Small intestine (tissue), 7 donors: ENCODE data around the gene SHISAL1. TPM values are rescaled to one million over a fixed set of nuclear protein-coding genes. Genes with fewer than 3 reads are reported as not detected.

ENCODE experiments used
- DNase-seq, 2 donors: peaks; one replicate each; pipeline versions ENCODE4 v3.0.0 to v3.0.0-alpha.2; 2013
- FAIRE-seq: peaks from 2 replicates; lab custom pipeline; 2012; peaks lifted over from hg19 to GRCh38; lab: Jason Lieb, UNC
- H3K27ac ChIP-seq, 3 donors: one replicate each; pipeline ENCODE4 v1.5.1; 2013; ENCODE audit warnings: low read length in 2 of 3, mild to moderate bottlenecking in 2 of 3, control low read depth in 1 of 3, inconsistent platforms in 1 of 3, low read depth in 1 of 3, moderate library complexity in 1 of 3
- H3K27me3 ChIP-seq, 3 donors: one replicate each; pipeline ENCODE4 v1.6.1; 2013; ENCODE audit warnings: low read length in 3 of 3, inconsistent platforms in 1 of 3; ENCODE audit not compliant: control insufficient read depth in 3 of 3, insufficient read depth in 3 of 3
- H3K36me3 ChIP-seq, 3 donors: one replicate each; pipeline ENCODE4 v1.6.1; 2013; ENCODE audit warnings: low read length in 3 of 3, inconsistent platforms in 1 of 3, low read depth in 1 of 3, mild to moderate bottlenecking in 1 of 3, moderate library complexity in 1 of 3; ENCODE audit not compliant: control insufficient read depth in 3 of 3, insufficient read depth in 2 of 3
- H3K4me1 ChIP-seq, 3 donors: one replicate each; pipeline ENCODE4 v1.6.1; 2013; ENCODE audit warnings: low read length in 2 of 3, inconsistent platforms in 1 of 3, low read depth in 1 of 3, mild to moderate bottlenecking in 1 of 3, moderate library complexity in 1 of 3; ENCODE audit not compliant: control insufficient read depth in 3 of 3, insufficient read depth in 2 of 3
- H3K4me3 ChIP-seq, 3 donors: one replicate each; pipeline ENCODE4 v1.5.1; 2013; ENCODE audit warnings: low read length in 3 of 3, control low read depth in 1 of 3, inconsistent platforms in 1 of 3, low read depth in 1 of 3, mild to moderate bottlenecking in 1 of 3, moderate library complexity in 1 of 3
- H3K9me3 ChIP-seq, 2 donors: one replicate each; pipeline ENCODE4 v1.6.1; 2013; ENCODE audit warnings: low read depth in 1 of 2, low read length in 1 of 2; ENCODE audit not compliant: control insufficient read depth in 2 of 2, insufficient read depth in 1 of 2
- WGBS, 3 donors: extraction: QIAGEN DNeasy Blood & Tissue Kit; methylation state at CpG; one replicate each; pipeline ENCODE4 v1.1.7; 2013; 5-methylcytosine and 5-hydroxymethylcytosine counted together
- polyA plus RNA-seq, 4 donors: library from polyadenylated mRNA; stranded (reverse) in 3 of 4; unstranded in 1 of 4; fragments of 200-250 nt in 3 of 4; fragments of 120-200 nt in 1 of 4; gene quantifications; one replicate each; pipeline versions ENCODE4 v1.2.1 to v1.2.3, GENCODE V29; 2013
- donor health status: healthy with polysubstance abuse.
- donor health status: control.
- donor health status: control.
- donor health status: Bipolar disorder and iron deficiency.
- donor health status: healthy.

The SHISAL1 gene
- polyA plus RNA-seq, 4 donors: under 0.01 to 1.2 (median 0.55) TPM

DNA sequence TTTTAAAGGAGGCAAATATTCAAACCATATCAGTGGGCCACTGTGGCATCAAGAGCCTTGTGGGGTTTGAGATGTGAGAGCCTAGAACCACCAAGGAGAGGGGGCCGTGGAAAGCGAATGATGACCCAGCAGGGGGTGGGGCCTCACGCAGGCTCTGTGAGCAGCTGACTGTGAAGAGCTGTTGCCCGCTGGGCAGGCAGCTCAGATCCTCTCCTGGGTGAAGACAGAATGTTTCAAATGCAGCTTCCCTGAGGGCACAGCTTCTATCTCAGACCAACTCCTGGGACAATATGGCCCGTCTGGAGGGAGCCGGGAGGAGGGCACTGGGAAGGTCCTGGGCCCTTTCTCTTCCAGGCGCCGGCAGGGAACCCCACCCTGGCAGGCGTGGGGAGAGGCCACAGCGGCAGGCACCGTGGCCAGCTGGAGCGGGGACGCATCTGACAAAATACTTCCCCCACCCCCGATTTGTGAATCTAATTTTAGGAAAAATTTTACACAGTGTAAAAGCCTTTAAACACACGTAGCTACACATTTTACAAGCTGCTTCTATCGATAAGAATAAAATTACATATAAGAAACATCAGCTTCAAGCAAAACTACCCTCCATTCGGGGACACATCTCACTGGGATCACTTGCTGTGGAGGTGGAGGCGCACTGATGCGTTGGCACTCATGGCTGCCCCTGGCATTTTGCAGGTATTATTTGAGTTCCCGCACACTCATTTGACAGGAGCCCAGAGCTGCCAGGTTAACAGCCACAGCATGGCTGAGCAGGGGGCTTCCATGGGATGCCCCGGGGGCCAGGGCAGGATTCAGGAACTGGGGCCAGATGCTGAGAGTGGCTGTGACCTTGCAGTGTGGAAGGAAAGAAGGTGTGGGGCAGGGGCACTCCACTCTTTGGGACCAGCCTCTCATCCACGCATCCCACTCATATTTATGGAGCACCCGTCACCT is 91.7 kb downstream of the SHISAL1 start:
- Histone ChIP-seq H3K4me1 (no peaks in the 10 kb centered on the region), H3K9me3 (no peaks in the 10 kb centered on the region), H3K36me3 (no peaks in the 10 kb centered on the region), H3K4me3 (no peak overlapping the region), H3K27ac (no peak overlapping the region), H3K27me3 (no peaks in the 10 kb centered on the region)
- 76 to 78% (median 78%) methylated on average over 23 of the region's 23 CpGs for WGBS, 3 donors
- no peak for DNase-seq
- no peak for FAIRE-seq

DNA sequence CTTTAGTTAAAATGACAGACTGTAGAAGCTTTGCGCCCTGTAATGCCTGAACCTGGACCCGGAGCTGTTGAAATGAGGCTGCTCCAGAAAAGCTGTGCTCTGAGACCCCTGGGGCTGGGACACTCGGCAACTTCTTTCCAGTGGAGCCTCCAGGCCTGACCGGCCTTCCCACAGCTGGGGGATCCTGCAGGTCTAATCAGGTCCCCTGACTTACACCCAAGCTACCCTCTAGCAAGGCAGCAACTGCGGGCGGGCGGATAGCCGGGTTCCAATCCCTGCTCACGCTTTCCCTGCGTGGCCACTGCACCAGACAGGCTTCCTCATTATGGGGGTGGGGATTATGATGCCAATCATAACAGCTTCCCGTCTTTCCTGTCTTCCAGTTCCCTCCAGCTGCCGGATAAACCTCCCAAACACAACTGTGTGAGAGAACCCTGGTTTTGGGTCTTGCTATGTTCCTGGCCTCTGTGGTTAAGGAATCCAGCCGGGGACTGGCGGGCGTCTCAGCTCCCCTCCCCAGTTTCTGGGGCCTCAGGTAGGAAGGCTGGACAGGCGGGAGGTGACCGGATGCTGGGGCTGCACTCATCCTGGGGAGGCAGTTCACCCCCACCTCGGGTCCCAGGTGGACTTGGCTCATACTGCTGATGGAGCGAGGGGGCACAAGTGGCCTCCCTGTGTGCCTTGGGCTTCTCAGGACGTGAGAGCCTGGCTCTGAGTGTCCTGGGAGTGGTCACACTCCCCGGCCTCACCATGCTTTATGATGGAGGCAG is 93.5 kb downstream of the SHISAL1 start:
- Histone ChIP-seq H3K4me1 (no peaks in the 10 kb centered on the region), H3K9me3 (peaks cover 0 to 2% of the 10 kb centered on the region in 2 donors), H3K27ac (no peak overlapping the region), H3K4me3 (no peak overlapping the region), H3K27me3 (no peaks in the 10 kb centered on the region), H3K36me3 (no peaks in the 10 kb centered on the region)
- no peak for DNase-seq
- 77 to 83% (median 81%) methylated on average over 21 of the region's 21 CpGs for WGBS, 3 donors
- FAIRE-seq: no peak

DNA sequence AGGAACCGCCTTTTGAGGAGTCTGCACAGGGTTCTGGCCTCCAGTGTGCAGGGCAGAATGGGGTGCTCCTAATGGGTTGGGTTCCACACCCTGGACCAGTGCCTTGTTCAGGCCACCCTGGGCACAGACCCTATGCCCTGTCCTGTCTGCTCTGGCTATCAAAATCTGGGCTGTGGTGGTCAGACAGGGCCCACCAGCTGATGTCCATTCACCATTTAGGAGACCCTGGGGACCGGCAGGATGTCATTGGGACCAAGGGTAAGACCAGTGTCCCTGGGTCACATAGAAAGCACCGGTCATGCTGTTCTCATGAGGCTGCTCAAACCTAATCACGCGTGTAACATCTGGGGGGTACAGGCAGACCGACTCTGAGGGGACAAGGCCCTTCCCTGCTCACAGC is 94.7 kb downstream of the SHISAL1 start:
- Histone ChIP-seq H3K27me3 (no peaks in the 10 kb centered on the region), H3K9me3 (peaks cover 0 to 2% of the 10 kb centered on the region in 2 donors), H3K27ac (no peak overlapping the region), H3K4me3 (no peak overlapping the region), H3K4me1 (no peaks in the 10 kb centered on the region), H3K36me3 (no peaks in the 10 kb centered on the region)
- FAIRE-seq: no peak
- no peak for DNase-seq
- 77 to 90% (median 90%) methylated on average over 6 of the region's 6 CpGs for WGBS, 3 donors

DNA sequence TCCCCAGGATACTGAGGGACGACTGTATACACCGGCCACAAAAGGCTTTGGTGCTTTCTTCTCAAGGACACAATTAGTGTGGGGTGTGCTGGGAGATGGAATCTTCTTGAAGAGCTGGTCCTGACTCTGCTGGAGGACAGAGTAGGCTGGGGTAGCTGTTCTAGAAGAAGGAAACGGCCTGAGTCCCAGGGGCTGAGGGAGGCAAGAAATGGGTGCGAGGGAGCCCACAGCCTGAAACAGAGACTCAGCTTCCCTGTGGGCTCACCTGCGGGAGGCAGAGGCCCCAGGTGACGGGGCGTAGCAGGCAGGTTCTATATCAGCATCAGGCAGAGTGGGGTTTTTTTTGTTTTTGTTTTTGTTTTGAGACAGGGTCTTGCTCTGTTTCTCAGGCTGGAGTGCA is 95.4 kb downstream of the SHISAL1 start:
- no peaks in the 10 kb centered on the region for H3K27me3 ChIP-seq
- H3K36me3 ChIP-seq: no peaks in the 10 kb centered on the region
- no peak overlapping the region for H3K27ac ChIP-seq
- DNase-seq: no peak
- H3K4me1 ChIP-seq: no peaks in the 10 kb centered on the region
- no peak overlapping the region for H3K4me3 ChIP-seq
- 68 to 88% (median 72%) methylated on average over 7 of the region's 7 CpGs for WGBS, 3 donors
- H3K9me3 ChIP-seq: peaks cover 0 to 2% of the 10 kb centered on the region in 2 donors
- no peak for FAIRE-seq

DNA sequence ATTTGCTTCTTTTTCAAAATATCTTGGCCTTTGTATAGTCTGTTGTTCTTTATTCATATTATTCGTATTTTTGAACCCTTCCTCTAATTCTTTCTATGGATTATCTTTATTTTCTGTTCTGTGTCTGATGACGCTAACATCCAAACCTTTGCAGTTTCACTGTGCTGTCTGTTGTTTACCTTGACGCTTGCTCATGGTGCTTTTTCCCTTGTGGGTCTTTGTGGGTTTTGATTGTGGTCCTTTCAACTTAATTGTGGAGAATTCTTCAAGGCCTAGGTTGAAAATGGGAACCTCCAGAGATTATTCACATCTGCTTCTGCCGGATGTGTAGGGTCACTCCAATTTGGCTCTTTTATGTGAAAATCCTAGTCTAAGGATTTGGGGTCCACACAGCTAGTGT is 97.5 kb downstream of the SHISAL1 start:
- peaks cover 0 to 2% of the 10 kb centered on the region in 2 donors for H3K9me3 ChIP-seq
- no peak overlapping the region for H3K27ac ChIP-seq
- no peaks in the 10 kb centered on the region for H3K27me3 ChIP-seq
- no peak for FAIRE-seq
- H3K4me1 ChIP-seq: no peaks in the 10 kb centered on the region
- 80 to 86% (median 82%) methylated on average over 4 of the region's 4 CpGs for WGBS, 3 donors
- no peaks in the 10 kb centered on the region for H3K36me3 ChIP-seq
- no peak for DNase-seq
- no peak overlapping the region for H3K4me3 ChIP-seq

DNA sequence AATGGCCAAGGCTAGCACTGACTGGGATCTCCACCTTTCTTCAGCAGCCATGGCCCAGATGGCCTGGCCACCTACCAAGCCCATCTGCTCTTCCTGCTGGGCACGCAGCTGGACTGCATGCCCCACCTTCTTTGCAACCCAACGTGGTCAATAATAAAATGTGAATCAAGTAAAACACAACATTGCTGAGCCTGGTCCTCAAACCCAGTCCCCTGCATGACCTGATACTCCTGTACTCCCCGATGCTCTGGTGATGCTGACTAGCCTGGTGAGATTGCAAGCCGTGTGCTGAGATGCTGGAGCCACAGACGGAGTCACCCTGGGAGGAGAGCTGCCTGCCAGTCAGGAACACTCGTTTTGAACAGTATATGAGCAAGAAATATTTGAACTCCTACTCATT is 98.0 kb downstream of the SHISAL1 start:
- DNase-seq (no peak), FAIRE-seq (no peak)
- H3K27me3 ChIP-seq: no peaks in the 10 kb centered on the region
- 78 to 81% (median 78%) methylated on average over 6 of the region's 6 CpGs for WGBS, 3 donors
- peaks cover 0 to 2% of the 10 kb centered on the region in 2 donors for H3K9me3 ChIP-seq
- H3K36me3 ChIP-seq: no peaks in the 10 kb centered on the region
- no peak overlapping the region for H3K4me3 ChIP-seq
- H3K27ac ChIP-seq: no peak overlapping the region
- H3K4me1 ChIP-seq: no peaks in the 10 kb centered on the region

DNA sequence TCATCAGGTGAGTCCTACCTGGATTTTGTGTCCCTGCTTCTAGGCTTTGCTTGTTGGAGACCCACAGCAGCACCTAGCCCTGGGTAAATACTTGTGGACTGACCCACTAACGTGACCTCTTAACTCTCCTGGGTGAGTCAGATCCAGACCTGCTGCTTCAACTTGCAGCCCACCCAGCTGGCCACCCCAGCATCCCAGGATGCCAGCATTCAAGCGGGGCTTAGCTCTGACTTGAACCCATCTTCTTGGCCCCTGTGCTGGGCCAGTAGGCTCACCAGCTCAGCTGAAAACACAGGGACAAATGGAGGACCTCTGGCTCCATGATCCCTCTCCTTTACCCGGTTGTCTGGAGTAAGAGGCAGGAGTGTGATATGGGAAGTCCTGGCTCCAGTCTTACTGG is 98.6 kb downstream of the SHISAL1 start:
- no peak for FAIRE-seq

DNA sequence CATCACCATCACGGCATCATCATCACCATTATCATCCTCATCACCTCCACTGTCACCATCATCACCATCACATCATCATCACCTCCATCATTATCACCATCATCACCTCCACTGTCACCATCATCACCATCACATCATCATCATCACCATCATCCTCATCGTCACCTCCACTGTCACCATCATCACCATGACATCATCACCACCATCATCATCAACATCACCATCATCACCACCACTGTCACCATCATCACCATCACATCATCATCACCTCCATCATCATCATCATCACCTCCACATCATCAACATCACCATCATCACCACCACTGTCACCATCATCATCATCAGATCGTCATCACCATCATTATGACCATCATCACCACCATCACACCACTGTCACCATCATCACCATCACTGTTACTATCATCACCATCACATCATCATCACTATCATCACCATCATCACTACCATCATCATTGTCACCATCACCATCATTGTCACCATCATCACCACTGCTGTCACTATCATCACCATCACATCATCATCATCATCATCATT is 99.2 kb downstream of the SHISAL1 start:
- WGBS, 3 donors: 78 to 85% (median 84%) methylated on average over 3 of the region's 3 CpGs
- no peak for FAIRE-seq
- Histone ChIP-seq H3K27me3 (no peaks in the 10 kb centered on the region), H3K4me1 (no peaks in the 10 kb centered on the region), H3K9me3 (peaks cover 0 to 2% of the 10 kb centered on the region in 2 donors), H3K27ac (no peak overlapping the region), H3K4me3 (no peak overlapping the region), H3K36me3 (no peaks in the 10 kb centered on the region)
- no peak for DNase-seq

More for the DNA sequence above, 98.6 kb downstream of the SHISAL1 start:
- DNase-seq: no peak
- Histone ChIP-seq H3K4me1 (no peaks in the 10 kb centered on the region), H3K36me3 (no peaks in the 10 kb centered on the region), H3K4me3 (no peak overlapping the region), H3K9me3 (peaks cover 0 to 2% of the 10 kb centered on the region in 2 donors), H3K27me3 (no peaks in the 10 kb centered on the region), H3K27ac (no peak overlapping the region)
- 87 to 89% (median 88%) methylated on average over 3 of the region's 3 CpGs for WGBS, 3 donors
